CD8-positive, alpha-beta memory T cell (primary cell): Measurements from ENCODE around the gene C12orf56. TPM values are rescaled to one million over a fixed set of nuclear protein-coding genes. Genes with fewer than 3 reads are reported as not detected.
A peak's percentile ranks its signal among the peaks of the same experiment; 100 is the strongest.
"Not testable (repeated sequence)": the region's sequence is repeated elsewhere in the genome, so short reads cannot be mapped to it uniquely, and the experiment has no call there.

Source experiments
- CTCF ChIA-PET: fragments of 350-600 bp; sonication (Branson Sonifier 250); formaldehyde crosslinking; loops from one replicate; lab custom pipeline; 2021; ENCODE audit warnings: antibody characterized with exemption; lab: Charles Lee
- POLR2A ChIA-PET: fragments of 350-600 bp; sonication (Branson Sonifier 250); formaldehyde crosslinking; loops from one replicate; lab custom pipeline; 2021; ENCODE audit warnings: antibody characterized with exemption; lab: Charles Lee
- DNase-seq, 5 donors: peaks; one replicate each; pipeline versions ENCODE4 v3.0.0 to v3.0.0-alpha.2; 2020 to 2022; ENCODE audit warnings: mixed read lengths in 1 of 5
- H3K27ac ChIP-seq: one replicate; pipeline ENCODE4 v1.7.0; 2013; ENCODE audit warnings: low read depth, mild to moderate bottlenecking, low read length, moderate library complexity
- H3K27me3 ChIP-seq: 2 replicates; pipeline ENCODE4 v1.7.0; 2013; ENCODE audit warnings: low read length, mild to moderate bottlenecking; ENCODE audit not compliant: insufficient read depth, poor library complexity, severe bottlenecking
- H3K36me3 ChIP-seq: 2 replicates; pipeline ENCODE4 v1.7.0; 2013; ENCODE audit warnings: mild to moderate bottlenecking, low read length, moderate library complexity; ENCODE audit not compliant: insufficient read depth
- H3K4me1 ChIP-seq: 2 replicates; pipeline ENCODE4 v1.7.0; 2013; ENCODE audit warnings: mild to moderate bottlenecking, low read length, moderate library complexity; ENCODE audit not compliant: insufficient read depth
- H3K4me3 ChIP-seq: 2 replicates; pipeline ENCODE4 v1.7.0; 2013; ENCODE audit warnings: mild to moderate bottlenecking, low read length
- H3K9me3 ChIP-seq: 2 replicates; pipeline ENCODE4 v1.7.0; 2013; ENCODE audit warnings: mild to moderate bottlenecking, low read length
- H3K27ac Mint-ChIP-seq, 8 donors: one replicate each; pipeline ENCODE4 v1.8.0; 2020 to 2021; ENCODE audit warnings: mixed read lengths in 8 of 8, mild to moderate bottlenecking in 6 of 8, inconsistent platforms in 3 of 8, moderate library complexity in 3 of 8
- H3K27me3 Mint-ChIP-seq, 2 donors: one replicate each; pipeline ENCODE4 v1.8.0; 2020 to 2021; ENCODE audit warnings: mixed read lengths in 2 of 2, mild to moderate bottlenecking in 1 of 2, moderate library complexity in 1 of 2
- H3K36me3 Mint-ChIP-seq, 3 donors: one replicate each; pipeline ENCODE4 v1.8.0; 2020 to 2021; ENCODE audit warnings: mixed read lengths in 3 of 3, inconsistent platforms in 1 of 3, mild to moderate bottlenecking in 1 of 3
- H3K4me1 Mint-ChIP-seq, 3 donors: one replicate each; pipeline ENCODE4 v1.8.0; 2020 to 2021; ENCODE audit warnings: mixed read lengths in 3 of 3, inconsistent platforms in 1 of 3, mild to moderate bottlenecking in 1 of 3
- H3K4me3 Mint-ChIP-seq, 7 donors: one replicate each; pipeline ENCODE4 v1.8.0; 2020 to 2021; ENCODE audit warnings: mixed read lengths in 7 of 7, mild to moderate bottlenecking in 6 of 7, moderate library complexity in 4 of 7, inconsistent platforms in 2 of 7
- H3K9me3 Mint-ChIP-seq, 5 donors: one replicate each; pipeline ENCODE4 v1.8.0; 2020 to 2022; ENCODE audit warnings: mixed read lengths in 5 of 5, mild to moderate bottlenecking in 3 of 5, moderate library complexity in 2 of 5, inconsistent platforms in 1 of 5
- polyA plus RNA-seq: library from polyadenylated mRNA; unstranded; fragments of 300-500 nt; fragmentation: Illumina TruSeq; gene quantifications from one replicate; pipeline ENCODE4 v1.2.3, GENCODE V29; 2021
- total RNA-seq, 2 experiments: library from RNA; stranded (reverse); gene quantifications; one replicate each; pipeline ENCODE4 v1.2.3, GENCODE V29; 2021

C12orf56 gene
- total and polyA plus RNA-seq, 3 experiments from 2014 or later = not detected

DNA sequence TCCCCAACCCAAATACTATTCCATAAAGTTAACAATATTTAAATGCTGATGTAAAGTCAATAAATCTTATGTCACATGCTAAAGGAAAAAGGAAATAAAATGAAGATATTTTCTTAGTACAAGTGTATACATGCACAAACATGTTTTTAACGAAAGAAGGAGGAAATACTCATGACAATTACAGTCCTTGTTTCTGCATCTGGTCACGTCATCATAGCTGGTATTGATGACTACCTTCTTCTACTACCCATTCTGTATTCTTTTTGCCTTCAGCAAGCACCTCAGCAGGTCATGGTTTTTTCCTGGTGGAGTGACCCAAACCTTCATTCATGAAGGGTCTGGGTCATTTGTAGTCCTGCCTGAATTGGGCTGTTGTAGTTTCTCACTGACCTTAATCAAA lies 50.0 kb downstream of the C12orf56 start:
- H3K9me3 Mint-ChIP-seq, H3K36me3 ChIP-seq, DNase-seq, H3K36me3 Mint-ChIP-seq, H3K4me1 Mint-ChIP-seq, H3K27ac ChIP-seq, H3K27me3 ChIP-seq, H3K27ac Mint-ChIP-seq, POLR2A ChIA-PET, CTCF ChIA-PET, H3K4me3 Mint-ChIP-seq, H3K4me1 ChIP-seq, H3K4me3 ChIP-seq, H3K9me3 ChIP-seq: not testable (repeated sequence)
- H3K27me3 Mint-ChIP-seq = peaks cover 11 to 16% of the 10 kb centered on the region in 2 donors

DNA sequence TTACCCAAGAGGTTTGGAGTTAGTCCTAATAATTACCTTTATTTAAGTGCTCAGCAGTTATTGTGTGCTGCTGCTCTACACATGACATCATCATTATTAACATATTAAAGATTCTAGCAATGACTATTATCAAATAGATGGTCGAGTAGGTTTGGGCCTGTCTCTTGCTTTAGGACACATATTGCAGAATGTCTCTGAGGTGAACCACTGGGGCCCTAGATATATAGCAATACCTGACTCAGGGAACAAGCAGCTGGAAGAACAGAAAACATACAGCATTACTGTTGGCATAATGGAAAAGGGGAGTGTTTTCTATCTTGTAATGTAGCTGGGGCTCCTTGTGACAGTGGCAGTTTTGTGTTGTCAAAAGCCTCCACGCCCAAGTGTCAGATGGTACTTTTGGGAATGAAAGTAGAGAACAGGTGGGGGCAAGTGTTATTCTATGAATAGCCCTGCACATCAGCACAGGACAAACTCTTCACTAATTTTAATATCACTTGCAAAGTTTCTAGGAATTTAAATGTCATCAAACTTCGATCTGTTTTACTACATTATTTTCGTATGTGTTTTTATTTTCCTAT lies 54.6 kb downstream of the C12orf56 start:
- Mint-ChIP-seq H3K27me3 (peaks cover 9 to 11% of the 10 kb centered on the region in 2 donors), H3K36me3 (peaks cover 0 to 9% (median 2%) of the 10 kb centered on the region in 3 donors), H3K9me3 (peaks cover 0 to 8% (median 2%) of the 10 kb centered on the region in 5 donors), H3K27ac (peak overlapping the region in 2 of 8 donors; percentile 48 to 68), H3K4me3 (no peak overlapping the region), H3K4me1 (no peaks in the 10 kb centered on the region)
- CTCF ChIA-PET = no interaction called here
- no peak overlapping the region for H3K4me3 ChIP-seq
- H3K36me3 ChIP-seq = no peaks in the 10 kb centered on the region
- H3K4me1 ChIP-seq = no peaks in the 10 kb centered on the region
- no peak for DNase-seq
- no peaks in the 10 kb centered on the region for H3K9me3 ChIP-seq
- POLR2A ChIA-PET = no interaction called here
- no peaks in the 10 kb centered on the region for H3K27me3 ChIP-seq
- H3K27ac ChIP-seq = no peak overlapping the region

DNA sequence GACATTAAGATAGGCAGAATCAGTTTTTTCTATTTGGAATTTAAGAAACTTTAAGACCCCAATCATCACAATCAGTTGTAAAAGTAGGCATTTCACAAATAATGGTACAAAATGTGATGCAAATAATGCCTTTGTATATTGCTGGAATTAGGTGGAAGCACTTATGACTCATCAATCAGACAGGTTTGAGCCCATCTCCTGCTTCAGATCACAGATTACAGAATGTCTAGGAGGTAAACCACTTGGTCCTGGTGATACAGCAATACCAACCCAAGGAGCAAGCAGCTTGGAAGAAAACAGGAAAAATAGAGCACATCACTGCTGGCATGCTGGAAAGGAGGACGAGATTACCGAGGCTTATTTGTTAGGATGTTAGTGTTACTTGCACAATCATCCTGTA lies 57.6 kb downstream of the C12orf56 start:
- H3K9me3 ChIP-seq = no peaks in the 10 kb centered on the region

GRCh38 chr12:64332296-64332695 lies 58.3 kb downstream of the C12orf56 start:
- H3K27ac Mint-ChIP-seq = no peak overlapping the region
- no peak for DNase-seq
- H3K36me3 Mint-ChIP-seq = peaks cover 0 to 8% (median 3%) of the 10 kb centered on the region in 3 donors
- no peaks in the 10 kb centered on the region for H3K4me1 Mint-ChIP-seq
- ChIA-PET CTCF (no interaction called here), POLR2A (no interaction called here)
- Histone ChIP-seq H3K36me3 (no peaks in the 10 kb centered on the region), H3K9me3 (no peaks in the 10 kb centered on the region), H3K4me1 (no peaks in the 10 kb centered on the region), H3K27ac (no peak overlapping the region), H3K4me3 (no peak overlapping the region), H3K27me3 (no peaks in the 10 kb centered on the region)
- no peak overlapping the region for H3K4me3 Mint-ChIP-seq
- H3K27me3 Mint-ChIP-seq = peaks cover 3 to 13% of the 10 kb centered on the region in 2 donors
- H3K9me3 Mint-ChIP-seq = peaks cover 0 to 2% (median 0%) of the 10 kb centered on the region in 5 donors

More for the DNA sequence above, 57.6 kb downstream of the C12orf56 start:
- peaks cover 0 to 8% (median 3%) of the 10 kb centered on the region in 3 donors for H3K36me3 Mint-ChIP-seq
- no peak overlapping the region for H3K4me3 Mint-ChIP-seq
- no peak overlapping the region for H3K4me3 ChIP-seq
- H3K4me1 ChIP-seq = no peaks in the 10 kb centered on the region
- no peaks in the 10 kb centered on the region for H3K4me1 Mint-ChIP-seq
- H3K27me3 Mint-ChIP-seq = peaks cover 5 to 13% of the 10 kb centered on the region in 2 donors
- no peak for DNase-seq
- ChIA-PET CTCF (no interaction called here), POLR2A (no interaction called here)
- H3K9me3 Mint-ChIP-seq = peaks cover 0 to 2% (median 0%) of the 10 kb centered on the region in 5 donors
- no peaks in the 10 kb centered on the region for H3K27me3 ChIP-seq
- H3K27ac ChIP-seq = no peak overlapping the region
- no peaks in the 10 kb centered on the region for H3K36me3 ChIP-seq
- no peak overlapping the region for H3K27ac Mint-ChIP-seq

- H3K4me1 Mint-ChIP-seq, H3K9me3 ChIP-seq, H3K36me3 Mint-ChIP-seq, H3K9me3 Mint-ChIP-seq, H3K4me1 ChIP-seq, H3K36me3 ChIP-seq, H3K27ac ChIP-seq, H3K4me3 Mint-ChIP-seq, H3K4me3 ChIP-seq, POLR2A ChIA-PET, H3K27ac Mint-ChIP-seq, DNase-seq, CTCF ChIA-PET, H3K27me3 ChIP-seq: not testable (repeated sequence)
- H3K27me3 Mint-ChIP-seq = peaks cover 5 to 13% of the 10 kb centered on the region in 2 donors
Measured at GRCh38 chr12:64329031-64329710, 61.4 kb downstream of the C12orf56 start.

DNA sequence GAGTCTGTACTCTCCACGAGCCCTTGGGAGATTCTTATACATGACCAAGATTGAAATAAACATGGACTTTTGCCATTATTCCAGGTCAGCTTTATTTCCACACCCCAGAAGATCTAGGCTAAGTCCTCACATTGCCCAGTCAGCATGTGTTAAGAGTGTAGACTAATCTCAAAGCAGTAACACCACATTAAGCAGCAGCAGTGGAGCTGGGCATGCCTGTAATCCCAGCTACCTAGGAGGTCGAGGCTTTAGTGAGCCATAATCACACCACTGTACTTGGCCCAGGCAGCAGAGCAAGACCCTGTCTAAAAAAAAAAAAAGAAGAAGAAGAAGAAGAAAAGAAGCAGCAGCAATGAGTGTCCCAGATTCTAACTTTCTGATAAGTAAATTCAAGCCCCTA lies 65.5 kb downstream of the C12orf56 start:
- no peak for DNase-seq
- peaks cover 0 to 5% (median 0%) of the 10 kb centered on the region in 5 donors for H3K9me3 Mint-ChIP-seq
- no peak overlapping the region for H3K4me3 Mint-ChIP-seq
- no peaks in the 10 kb centered on the region for H3K9me3 ChIP-seq
- no peak overlapping the region for H3K4me3 ChIP-seq
- ChIA-PET CTCF (interaction anchor here (0.6 kb wide), 1 partner anchor 18 kb away, joined by 3 read pairs; no protein-coding TSS in a partner anchor), POLR2A (no interaction called here)
- no peak overlapping the region for H3K27ac Mint-ChIP-seq
- H3K4me1 ChIP-seq = no peaks in the 10 kb centered on the region
- H3K4me1 Mint-ChIP-seq = no peaks in the 10 kb centered on the region
- no peak overlapping the region for H3K27ac ChIP-seq
- H3K27me3 ChIP-seq = no peaks in the 10 kb centered on the region
- no peaks in the 10 kb centered on the region for H3K36me3 ChIP-seq
- H3K36me3 Mint-ChIP-seq = peaks cover 0 to 3% (median under 1%) of the 10 kb centered on the region in 3 donors
- H3K27me3 Mint-ChIP-seq = peaks cover 5 to 7% of the 10 kb centered on the region in 2 donors

GRCh38 chr12:64323476-64324225 lies 66.9 kb downstream of the C12orf56 start:
- no peaks in the 10 kb centered on the region for H3K27me3 ChIP-seq
- CTCF ChIA-PET = no interaction called here
- POLR2A ChIA-PET = no interaction called here

DNA sequence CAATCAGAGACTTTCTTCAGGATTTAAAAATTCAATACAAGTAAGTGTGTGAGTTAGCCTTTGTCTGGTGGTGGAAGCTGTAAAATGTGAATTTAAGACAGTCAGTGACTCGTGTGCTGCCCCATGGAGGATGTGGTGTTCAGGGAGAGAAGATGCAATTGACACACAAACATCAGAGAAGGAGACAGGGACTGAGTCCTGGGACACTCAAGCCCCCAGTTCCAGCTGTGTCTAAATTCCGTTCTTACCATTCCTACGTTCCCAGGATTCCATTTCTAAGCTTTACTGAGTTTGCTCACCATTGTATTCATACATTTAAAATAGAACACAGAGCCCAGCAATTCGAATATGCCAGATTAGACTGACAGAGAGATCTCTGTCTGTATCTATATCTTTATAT lies 67.6 kb downstream of the C12orf56 start:
- peaks cover 0 to 4% (median 0%) of the 10 kb centered on the region in 5 donors for H3K9me3 Mint-ChIP-seq
- Histone ChIP-seq H3K36me3 (no peaks in the 10 kb centered on the region), H3K27me3 (no peaks in the 10 kb centered on the region), H3K27ac (no peak overlapping the region), H3K4me1 (no peaks in the 10 kb centered on the region), H3K4me3 (no peak overlapping the region), H3K9me3 (no peaks in the 10 kb centered on the region)
- DNase-seq = no peak
- CTCF ChIA-PET = no interaction called here
- H3K4me1 Mint-ChIP-seq = no peaks in the 10 kb centered on the region
- peaks cover 5 to 7% of the 10 kb centered on the region in 2 donors for H3K27me3 Mint-ChIP-seq
- POLR2A ChIA-PET = no interaction called here
- no peak overlapping the region for H3K27ac Mint-ChIP-seq
- H3K36me3 Mint-ChIP-seq = peaks cover 0 to 3% (median 0%) of the 10 kb centered on the region in 3 donors
- no peak overlapping the region for H3K4me3 Mint-ChIP-seq

More at GRCh38 chr12:64323476-64324225, 66.9 kb downstream of the C12orf56 start:
- H3K27ac Mint-ChIP-seq = no peak overlapping the region
- Histone ChIP-seq H3K27ac (no peak overlapping the region), H3K36me3 (no peaks in the 10 kb centered on the region), H3K4me3 (no peak overlapping the region), H3K9me3 (no peaks in the 10 kb centered on the region), H3K4me1 (no peaks in the 10 kb centered on the region)
- H3K9me3 Mint-ChIP-seq = peaks cover 0 to 4% (median 0%) of the 10 kb centered on the region in 5 donors
- H3K4me3 Mint-ChIP-seq = no peak overlapping the region
- H3K4me1 Mint-ChIP-seq = no peaks in the 10 kb centered on the region
- H3K27me3 Mint-ChIP-seq = peaks cover 5 to 7% of the 10 kb centered on the region in 2 donors
- no peak for DNase-seq
- H3K36me3 Mint-ChIP-seq = peaks cover 0 to 3% (median 0%) of the 10 kb centered on the region in 3 donors
